ENCODE data around the gene CNTNAP4.

DNA sequence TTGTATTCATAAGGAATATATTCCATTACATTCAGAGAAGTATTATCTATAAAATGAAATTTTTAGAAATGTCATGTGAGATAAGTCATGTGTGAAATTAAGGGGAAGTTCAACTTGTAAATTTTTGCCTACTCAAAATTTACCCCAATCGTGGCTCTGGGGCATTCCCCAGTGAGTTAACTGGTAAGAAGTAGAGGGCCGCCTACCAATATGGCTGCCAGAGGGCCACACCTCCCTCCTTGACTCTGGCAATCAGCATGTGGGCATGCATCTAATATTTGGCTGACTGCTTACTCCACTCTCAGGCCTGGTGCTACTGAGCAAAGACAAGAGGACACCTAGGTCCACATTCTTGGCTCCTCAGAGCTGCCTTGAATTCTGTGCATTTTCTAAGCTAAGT lies 39.7 kb upstream of the CNTNAP4 start:
- TF ChIP-seq CTCF (optimal IDR thresholded peaks at IDR 0.05 in 1 of 3, IDR thresholded peaks at IDR 0.05 in 1 of 3, conservative IDR thresholded peaks at IDR 0.05 in 1 of 3; ENCODE audit: extremely low read depth in 1 of 3, insufficient read depth in 2 of 3, low read length in 3 of 3) (no peak), EZH2 (IDR thresholded peaks at IDR 0.05; ENCODE audit: low read length) (no peak)

Data from keratinocyte (primary cell).